Measurements from ENCODE around the gene INPP5J. TPM values are rescaled to one million over a fixed set of nuclear protein-coding genes. Genes with fewer than 3 reads are reported as not detected.

Gene INPP5J
- polyA plus RNA-seq, 3 donors, result 3.5 to 3.9 (median 3.9) TPM

Other genes with a start within 250 kb of the INPP5J start
- gene MORC2, start 154.2 kb upstream of the INPP5J start, polyA plus RNA-seq (ENCODE audit: insufficient read length in 3 of 3), result 10 to 100 TPM; 33.1 to 35.0 (median 33.8) TPM
- gene TUG1, start 153.7 kb upstream of the INPP5J start, polyA plus RNA-seq (ENCODE audit: insufficient read length in 3 of 3), result 100 to 1,000 TPM; 202 to 232 (median 217) TPM
- 10 to 100 TPM; 26.2 to 31.6 (median 28.4) TPM for gene SMTN, start 41.6 kb upstream of the INPP5J start, polyA plus RNA-seq (ENCODE audit: insufficient read length in 3 of 3)
- gene SELENOM, start 15.4 kb upstream of the INPP5J start, polyA plus RNA-seq (ENCODE audit: insufficient read length in 3 of 3), result 1 to 10 TPM; 6.6 to 8.0 (median 7.6) TPM
- gene PLA2G3, start 17.5 kb downstream of the INPP5J start, polyA plus RNA-seq (ENCODE audit: insufficient read length in 3 of 3), result under 1 TPM; 0.10 to 0.24 (median 0.13) TPM
- gene RNF185, start 37.2 kb downstream of the INPP5J start, polyA plus RNA-seq (ENCODE audit: insufficient read length in 3 of 3), result 10 to 100 TPM; 51.6 to 54.4 (median 54.3) TPM
- gene LIMK2, start 89.3 kb downstream of the INPP5J start, polyA plus RNA-seq (ENCODE audit: insufficient read length in 3 of 3), result 10 to 100 TPM; 48.5 to 50.8 (median 49.4) TPM
- gene PIK3IP1, start 169.5 kb downstream of the INPP5J start, polyA plus RNA-seq (ENCODE audit: insufficient read length in 3 of 3), result 10 to 100 TPM; 12.1 to 14.8 (median 12.9) TPM
- gene PATZ1, start 223.4 kb downstream of the INPP5J start, polyA plus RNA-seq (ENCODE audit: insufficient read length in 3 of 3), result 10 to 100 TPM; 68.4 to 72.1 (median 72.0) TPM